NCI-H446 (cell line): Measurements from ENCODE around the gene ARHGEF16.

Experiments
- DNase-seq, 2 experiments: peaks; one replicate each; lab custom pipeline; 2025; lab: John Stamatoyannopoulos, UW

ARHGEF16 gene

GRCh38 chr1:3456964-3457909, 2.8 kb downstream of the ARHGEF16 start:
- DNase-seq, result no peak

GRCh38 chr1:3457910-3458883, 3.7 kb downstream of the ARHGEF16 start:
- no peak for DNase-seq

- DNase-seq, result no peak
Measured at GRCh38 chr1:3459051-3459908, 4.8 kb downstream of the ARHGEF16 start.

DNA sequence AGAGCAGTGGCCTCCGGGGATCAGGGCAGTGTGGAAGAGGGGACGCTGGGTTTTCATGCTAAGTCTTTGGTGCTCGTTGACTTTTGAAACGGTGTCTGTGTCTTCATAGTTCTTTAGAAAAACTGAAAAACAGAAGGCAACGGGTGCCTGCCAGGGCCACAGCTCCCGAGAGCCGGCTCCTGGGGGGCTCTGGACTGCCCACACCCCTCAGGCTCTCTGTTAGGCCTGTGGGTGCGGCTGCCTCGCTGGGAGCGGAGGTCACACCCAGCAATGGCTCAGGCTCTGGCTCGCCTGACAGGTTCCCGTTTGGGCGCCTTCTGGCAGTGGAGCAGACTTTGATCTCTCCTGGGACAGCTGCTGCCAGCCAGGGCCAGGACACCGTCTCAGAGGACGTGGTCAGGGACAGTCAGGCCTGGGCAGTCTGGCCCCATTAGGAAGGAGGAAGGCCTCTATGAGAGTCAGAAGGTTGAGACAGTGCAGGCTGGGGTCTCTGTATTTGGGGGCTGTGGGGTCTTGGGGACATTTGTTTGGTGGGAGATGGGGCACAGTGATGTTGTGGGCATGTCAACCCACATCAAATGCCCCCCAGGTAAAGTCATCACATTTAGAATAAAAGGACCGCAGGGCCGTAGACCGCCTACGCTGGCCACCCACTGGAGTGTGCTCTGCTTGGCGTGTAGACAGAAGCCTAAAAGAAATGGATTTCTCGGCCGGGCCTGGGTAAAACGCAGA, 5.6 kb downstream of the ARHGEF16 start:
- no peak for DNase-seq

DNA sequence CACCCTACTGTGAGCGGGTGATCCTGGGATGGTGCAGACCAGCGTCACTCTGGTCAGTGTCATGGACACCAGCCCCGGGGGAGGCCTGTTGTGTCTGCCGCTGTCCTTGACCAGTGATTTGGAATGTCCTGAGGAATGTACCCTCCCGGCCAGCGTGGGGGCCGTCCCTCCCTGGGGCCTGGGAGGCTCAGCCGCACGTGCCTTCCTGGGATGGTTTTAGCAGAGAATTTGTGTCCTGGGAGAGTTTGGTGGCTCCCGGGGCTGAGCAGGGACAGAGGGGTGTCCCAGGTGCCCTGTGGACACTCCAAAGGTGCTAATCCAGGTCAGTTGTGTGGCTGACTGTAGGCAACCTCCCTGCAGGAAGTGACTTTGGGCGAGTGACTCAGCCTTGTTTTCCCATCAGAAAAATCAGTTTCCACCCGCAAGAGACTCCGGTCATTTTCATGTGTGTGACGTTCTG, 6.2 kb downstream of the ARHGEF16 start:
- no peak for DNase-seq

GRCh38 chr1:3461238-3461933, 6.9 kb downstream of the ARHGEF16 start:
- DNase-seq, result no peak

DNA sequence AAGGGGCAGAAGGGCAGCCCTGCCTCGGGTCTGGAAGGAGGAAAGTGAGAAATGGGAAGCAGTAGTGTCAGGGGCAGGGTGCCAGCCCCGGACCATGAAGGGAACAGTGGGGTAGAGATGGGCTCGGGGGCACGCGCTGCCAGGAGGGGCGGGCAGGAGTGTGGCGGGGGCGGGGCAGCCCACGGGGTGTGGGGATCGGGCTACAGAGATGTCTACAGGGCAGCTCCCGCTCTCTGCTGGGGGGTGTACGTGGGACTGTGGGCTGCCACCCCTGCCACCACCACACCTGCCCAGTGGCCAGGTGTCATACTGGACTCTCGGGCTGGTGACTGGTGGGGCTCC, 7.4 kb downstream of the ARHGEF16 start:
- DNase-seq, result no peak

DNA sequence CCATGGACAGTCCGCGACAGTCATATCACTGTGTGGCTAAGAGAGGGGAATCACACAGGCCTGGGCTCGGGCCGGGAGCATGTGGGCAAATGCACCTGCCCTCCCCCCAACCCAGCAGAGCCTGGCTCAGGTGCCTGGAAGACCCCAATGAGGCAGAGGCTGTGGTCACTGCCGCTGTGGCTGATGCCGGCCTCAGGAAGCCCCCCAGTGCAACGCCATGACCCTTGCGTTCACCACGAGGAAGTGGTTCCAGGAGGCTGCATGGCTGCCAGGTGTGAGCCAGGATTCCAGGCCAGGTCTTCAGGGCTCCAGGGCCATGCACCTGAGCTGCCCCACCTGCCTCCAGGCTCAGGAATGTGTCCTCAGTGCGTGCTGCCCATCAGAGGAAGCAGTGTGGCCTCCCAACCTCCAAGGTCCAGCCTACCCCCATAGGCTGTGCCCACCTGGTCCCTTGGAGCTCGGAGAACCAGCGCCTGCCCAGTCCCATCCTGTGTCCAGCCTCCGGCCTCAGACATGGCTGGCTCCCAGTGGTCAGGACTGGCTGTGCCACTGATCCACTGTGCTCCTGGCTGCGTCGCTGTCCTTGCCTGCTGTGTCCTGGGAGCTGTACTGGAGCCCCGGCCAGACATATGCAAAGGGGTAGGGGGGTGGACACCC, 8.0 kb downstream of the ARHGEF16 start:
- DNase-seq, result no peak

DNA sequence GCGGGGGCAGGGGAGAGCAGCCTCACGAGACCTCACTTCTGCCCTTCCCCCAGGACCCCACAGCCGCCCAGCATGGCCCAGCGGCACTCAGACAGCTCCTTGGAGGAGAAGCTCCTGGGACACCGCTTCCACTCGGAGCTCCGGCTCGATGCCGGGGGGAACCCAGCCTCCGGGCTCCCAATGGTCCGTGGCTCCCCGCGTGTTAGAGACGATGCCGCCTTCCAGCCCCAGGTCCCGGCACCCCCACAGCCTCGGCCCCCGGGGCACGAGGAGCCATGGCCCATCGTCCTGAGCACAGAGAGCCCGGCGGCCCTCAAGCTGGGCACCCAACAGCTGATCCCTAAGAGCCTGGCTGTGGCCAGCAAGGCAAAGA, 8.5 kb downstream of the ARHGEF16 start:
- DNase-seq, result no peak

GRCh38 chr1:3463408-3463863, 9.0 kb downstream of the ARHGEF16 start:
- DNase-seq, result no peak

DNA sequence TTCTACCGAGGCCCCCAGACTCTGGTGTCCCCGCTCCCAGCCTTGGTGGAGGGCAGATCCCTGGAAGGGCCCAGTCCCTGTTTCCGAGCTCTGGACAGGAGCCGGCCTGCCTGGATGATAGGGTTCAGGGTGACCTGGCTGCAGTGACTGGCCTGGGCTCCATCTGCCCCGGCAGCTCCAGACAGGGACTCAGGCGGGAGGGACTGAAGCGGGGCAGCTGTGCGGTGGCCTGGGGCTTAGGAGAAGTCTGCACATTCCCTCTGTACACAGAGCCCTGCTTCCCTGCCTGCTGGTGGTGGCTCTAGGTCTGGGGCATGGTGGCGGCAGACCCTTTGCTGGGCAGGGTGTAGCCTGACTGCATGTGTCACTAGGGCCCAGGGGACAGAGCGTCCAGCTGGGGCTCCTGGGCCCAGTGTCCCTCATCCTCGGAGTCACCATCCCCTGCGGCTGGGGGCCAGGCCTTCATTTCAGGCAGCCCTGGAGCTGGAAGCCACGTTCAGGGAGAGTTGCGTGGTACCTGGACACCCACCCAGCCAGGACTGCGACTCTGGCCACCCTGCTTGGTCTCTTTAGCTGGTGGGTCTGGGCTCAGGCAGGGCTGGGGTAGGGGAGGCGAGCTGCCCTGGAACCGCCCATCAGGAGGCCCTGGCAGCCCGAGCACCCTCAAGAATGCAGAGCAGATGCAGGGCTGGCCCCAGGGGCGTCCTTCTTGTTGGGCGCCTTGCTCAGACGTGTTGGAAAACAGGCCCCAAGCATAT, 9.6 kb downstream of the ARHGEF16 start:
- no peak for DNase-seq

DNA sequence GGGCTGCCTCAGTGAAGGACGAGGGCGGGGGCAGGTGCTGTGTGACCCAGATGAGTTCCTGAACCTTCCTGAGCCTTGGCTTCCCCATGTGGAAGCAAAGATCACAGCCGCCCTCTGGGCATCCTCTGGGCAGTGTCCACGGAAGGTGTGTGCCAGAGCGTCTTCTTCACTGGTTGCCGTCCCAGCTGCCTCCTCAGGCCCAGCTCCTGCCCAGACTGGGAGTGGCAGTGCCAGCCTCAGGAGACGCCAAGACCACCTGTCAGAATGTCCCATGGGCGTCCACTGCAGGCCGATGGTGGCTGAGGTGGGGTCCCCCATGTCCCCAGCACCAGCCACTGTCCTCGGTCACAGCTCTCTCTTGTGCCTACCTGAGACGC, 10.2 kb downstream of the ARHGEF16 start:
- DNase-seq, result no peak

DNA sequence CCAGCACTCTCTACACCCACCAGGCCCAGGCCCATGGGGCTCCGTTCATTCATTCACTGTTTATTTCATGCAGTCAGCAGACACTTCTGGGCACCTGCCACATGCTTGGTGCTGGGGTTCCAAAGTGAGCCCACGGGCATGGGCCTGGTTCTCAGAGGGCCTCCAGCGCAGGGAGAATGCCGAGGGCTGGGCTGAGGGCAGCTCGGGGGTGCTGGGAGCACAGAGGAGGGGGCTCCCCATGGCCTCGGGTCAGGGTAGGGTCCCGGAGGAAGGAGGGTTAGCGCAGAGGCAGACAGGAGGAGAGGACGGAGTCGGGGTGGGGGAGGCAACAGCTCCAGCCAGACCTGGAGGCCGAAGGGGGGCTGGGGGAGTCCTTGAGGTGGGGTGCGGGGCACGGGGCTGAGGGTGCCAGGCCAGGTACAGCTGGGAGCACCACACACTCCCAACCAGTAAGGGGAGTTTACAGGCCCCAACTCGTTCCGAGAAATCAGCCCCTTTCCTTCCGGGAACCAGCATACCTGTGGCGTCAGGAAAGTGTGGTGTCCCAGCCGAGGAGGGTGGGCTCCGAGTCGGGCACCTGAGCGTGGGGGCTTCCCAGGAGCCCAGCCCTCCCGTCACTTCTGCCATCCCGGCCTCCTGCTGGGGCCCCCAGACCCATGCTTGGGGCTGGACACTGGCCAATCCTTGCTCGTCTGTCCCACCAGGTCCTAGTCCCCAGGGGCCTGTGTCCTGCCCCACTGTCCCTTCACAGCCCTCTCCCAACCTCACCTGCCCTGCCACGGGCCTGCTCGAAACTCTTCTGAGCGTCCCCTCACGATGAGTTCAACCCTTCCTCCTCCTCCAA, 10.8 kb downstream of the ARHGEF16 start:
- no peak for DNase-seq

- DNase-seq, result no peak
Measured at GRCh38 chr1:3465935-3466321, 11.5 kb downstream of the ARHGEF16 start.

DNA sequence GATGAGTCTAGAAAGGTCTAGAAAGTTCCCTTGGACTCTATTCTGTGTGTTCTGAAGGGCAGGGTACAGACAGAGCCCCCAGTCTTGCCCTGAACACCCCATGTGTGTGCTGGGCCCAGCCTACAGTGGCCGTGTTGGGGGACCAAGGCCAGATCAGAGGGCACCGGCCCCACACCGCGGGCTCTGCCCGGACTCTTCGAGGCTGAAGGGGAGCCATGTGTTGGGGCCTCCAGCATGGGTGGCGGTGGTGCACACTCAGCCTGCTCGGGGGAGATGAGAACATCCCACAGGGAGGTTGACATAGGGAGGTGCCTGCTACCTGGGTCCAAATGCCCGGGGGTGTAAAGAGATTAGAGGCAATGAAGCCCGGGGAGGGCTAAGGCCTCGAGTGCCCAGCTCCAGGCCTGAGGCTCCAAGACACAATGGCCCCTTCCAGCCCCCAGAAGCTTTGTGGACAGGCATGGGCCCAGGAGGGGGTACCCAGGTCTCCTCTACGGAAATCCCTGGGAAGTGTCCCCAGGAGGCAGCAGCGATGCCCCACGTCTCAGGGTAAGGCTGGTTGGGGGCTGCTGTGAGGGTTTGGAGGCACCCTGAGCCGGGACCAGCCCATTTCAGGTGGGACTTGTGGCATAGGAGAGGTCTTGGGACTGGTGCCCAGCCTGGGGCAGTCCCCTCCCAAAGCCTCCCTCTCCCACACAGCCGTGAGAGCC, 12.1 kb downstream of the ARHGEF16 start:
- DNase-seq, result no peak

GRCh38 chr1:3467096-3468036, 12.9 kb downstream of the ARHGEF16 start:
- no peak for DNase-seq
